IMR-90 (cell line): ENCODE measurements around the gene HBEGF. TPM values are rescaled to one million over a fixed set of nuclear protein-coding genes. Genes with fewer than 3 reads are reported as not detected.

Source experiments
- ATAC-seq: fragments of 200-7000 bp; cut with Tn5 transposase; 2 replicates; pipeline ENCODE4 v1.9.1; 2020; ENCODE audit warnings: low read depth, mild to moderate bottlenecking, moderate library complexity
- BruUV-seq: library from RNA; stranded (reverse); fragments of 400-500 nt; replicated peaks from 2 replicates; lab custom pipeline; 2021; lab: Mats Ljungman, UMichigan
- CTCF ChIA-PET: fragments of 300-600 bp; formaldehyde crosslinking; extraction: SDS; loops from one replicate; lab custom pipeline; 2021; ENCODE audit warnings: antibody characterized with exemption; lab: Yijun Ruan, JAX
- POLR2A ChIA-PET: fragments of 300-600 bp; sonication (Branson Sonifier 250); formaldehyde crosslinking; loops from one replicate; lab custom pipeline; 2022; ENCODE audit warnings: antibody characterized with exemption; ENCODE audit not compliant: unreplicated experiment; lab: Charles Lee
- DNase-seq: peaks from one replicate; pipeline ENCODE4 v3.0.0; 2013
- H2AFZ ChIP-seq: replicated peaks from 2 replicates; pipeline ENCODE3; 2013; ENCODE audit warnings: low read length, mild to moderate bottlenecking; ENCODE audit not compliant: poor library complexity
- H2AK5ac ChIP-seq: 2 replicates; pipeline ENCODE4 v1.6.1; 2013; ENCODE audit warnings: low read depth, low read length, inconsistent platforms
- H2AK9ac ChIP-seq: replicated peaks from 2 replicates; pipeline ENCODE3; 2013; ENCODE audit warnings: mild to moderate bottlenecking, low read depth, low read length, moderate library complexity; ENCODE audit not compliant: poor library complexity
- H2BK120ac ChIP-seq: 2 replicates; pipeline ENCODE4 v1.6.1; 2013; ENCODE audit warnings: low read depth, low read length, inconsistent platforms
- H2BK15ac ChIP-seq: 3 replicates; pipeline ENCODE4 v1.6.1; 2013; ENCODE audit warnings: low read depth, low read length, inconsistent platforms
- H2BK20ac ChIP-seq: 2 replicates; pipeline ENCODE4 v1.6.1; 2013; ENCODE audit warnings: low read depth, mild to moderate bottlenecking, inconsistent platforms, low read length, moderate library complexity
- H2BK5ac ChIP-seq: 2 replicates; pipeline ENCODE4 v1.6.1; 2013; ENCODE audit warnings: mild to moderate bottlenecking, low read depth, low read length, inconsistent platforms; ENCODE audit not compliant: poor library complexity, severe bottlenecking
- H3K14ac ChIP-seq: replicated peaks from 2 replicates; pipeline ENCODE4 v1.6.1; 2013; ENCODE audit warnings: low read depth, low read length, inconsistent platforms
- H3K18ac ChIP-seq: 2 replicates; pipeline ENCODE4 v1.6.1; 2013; ENCODE audit warnings: low read depth, low read length, control low read depth
- H3K23ac ChIP-seq: 2 replicates; pipeline ENCODE4 v1.6.1; 2013; ENCODE audit warnings: low read depth, low read length, inconsistent platforms
- H3K27ac ChIP-seq: 2 replicates; pipeline ENCODE4 v1.5.1; 2013; ENCODE audit warnings: mild to moderate bottlenecking, control low read depth, low read length; ENCODE audit not compliant: insufficient read depth
- H3K27me3 ChIP-seq: 2 replicates; pipeline ENCODE4 v1.6.1; 2013; ENCODE audit warnings: low read length; ENCODE audit not compliant: control insufficient read depth, insufficient read depth
- H3K36me3 ChIP-seq: 2 replicates; pipeline ENCODE4 v1.6.1; 2013; ENCODE audit warnings: low read length, mixed read lengths; ENCODE audit not compliant: control insufficient read depth, insufficient read depth
- H3K4ac ChIP-seq: 2 replicates; pipeline ENCODE4 v1.6.1; 2013; ENCODE audit warnings: low read depth, low read length, inconsistent platforms
- H3K4me1 ChIP-seq: 2 replicates; pipeline ENCODE4 v1.6.1; 2013; ENCODE audit warnings: low read length, mixed read lengths; ENCODE audit not compliant: control insufficient read depth, insufficient read depth
- H3K4me2 ChIP-seq: 2 replicates; pipeline ENCODE4 v1.6.1; 2013; ENCODE audit warnings: low read depth, mild to moderate bottlenecking, control low read depth, low read length, moderate library complexity
- H3K4me3 ChIP-seq: 2 replicates; pipeline ENCODE4 v1.5.1; 2013; ENCODE audit warnings: low read depth, mild to moderate bottlenecking, control low read depth, low read length, moderate library complexity; ENCODE audit not compliant: insufficient read depth
- H3K56ac ChIP-seq: 2 replicates; pipeline ENCODE4 v1.6.1; 2013; ENCODE audit warnings: low read length, inconsistent platforms; ENCODE audit not compliant: insufficient read depth; ENCODE audit errors: extremely low read depth
- H3K79me1 ChIP-seq, 2 experiments: 2 replicates each; pipeline ENCODE4 v1.6.1; 2013; ENCODE audit warnings: low read length in 2 of 2, inconsistent platforms in 1 of 2, low read depth in 1 of 2
- H3K9ac ChIP-seq: 2 replicates; pipeline ENCODE4 v1.6.1; 2013; ENCODE audit warnings: low read depth, low read length, control low read depth
- H3K9me1 ChIP-seq: 2 replicates; pipeline ENCODE4 v1.6.1; 2013; ENCODE audit warnings: low read length, inconsistent platforms; ENCODE audit not compliant: insufficient read depth
- H3K9me3 ChIP-seq: 2 replicates; pipeline ENCODE4 v1.6.1; 2013; ENCODE audit warnings: low read length; ENCODE audit not compliant: control insufficient read depth, insufficient read depth
- H4K20me1 ChIP-seq: 2 replicates; pipeline ENCODE4 v1.6.1; 2013; ENCODE audit warnings: low read length, inconsistent platforms; ENCODE audit not compliant: insufficient read depth
- H4K5ac ChIP-seq: 2 replicates; pipeline ENCODE4 v1.6.1; 2013; ENCODE audit warnings: mild to moderate bottlenecking, low read depth, low read length, control low read depth
- H4K8ac ChIP-seq, 2 experiments: 2 replicates each; pipeline ENCODE4 v1.6.1; 2013; ENCODE audit warnings: low read depth in 2 of 2, low read length in 2 of 2, control low read depth in 1 of 2, inconsistent platforms in 1 of 2
- H4K91ac ChIP-seq: 2 replicates; pipeline ENCODE4 v1.6.1; 2013; ENCODE audit warnings: low read depth, low read length, inconsistent platforms; ENCODE audit not compliant: insufficient read depth
- BHLHE40 ChIP-seq: fragments of 150-350 bp; IDR thresholded peaks from 2 replicates; pipeline ENCODE4 v1.6.1; 2016; ENCODE audit warnings: mild to moderate bottlenecking, low read depth, low read length
- CEBPB ChIP-seq: IDR thresholded peaks from 2 replicates; pipeline ENCODE4 v1.6.1; 2012; ENCODE audit warnings: low read depth, low read length, improper control_type of control experiment
- CHD1 ChIP-seq: IDR thresholded peaks from 2 replicates; pipeline ENCODE4 v1.6.1; 2012; ENCODE audit warnings: low read depth, low read length, improper control_type of control experiment
- ELK1 ChIP-seq: fragments of 150-350 bp; IDR thresholded peaks from 2 replicates; pipeline ENCODE4 v1.6.1; 2016; ENCODE audit warnings: low read depth, mild to moderate bottlenecking, low read length, moderate library complexity, borderline replicate concordance
- FOS ChIP-seq: fragments of 150-350 bp; IDR thresholded peaks from 2 replicates; pipeline ENCODE4 v1.6.1; 2016; ENCODE audit warnings: low read depth, low read length
- MAFK ChIP-seq: IDR thresholded peaks from 2 replicates; pipeline ENCODE4 v1.6.1; 2012; ENCODE audit warnings: low read depth, low read length, improper control_type of control experiment
- MAZ ChIP-seq: IDR thresholded peaks from 2 replicates; pipeline ENCODE4 v1.6.1; 2012; ENCODE audit warnings: low read depth, mild to moderate bottlenecking, low read length, improper control_type of control experiment, moderate library complexity, borderline replicate concordance
- MXI1 ChIP-seq: IDR thresholded peaks from 2 replicates; pipeline ENCODE4 v1.6.1; 2012; ENCODE audit warnings: low read depth, mild to moderate bottlenecking, low read length, moderate library complexity, borderline replicate concordance
- NFE2L2 ChIP-seq: fragments of 150-350 bp; IDR thresholded peaks from 2 replicates; pipeline ENCODE4 v1.6.1; 2016; ENCODE audit warnings: low read depth, mild to moderate bottlenecking, low read length
- POLR2A ChIP-seq: IDR thresholded peaks from 2 replicates; pipeline ENCODE4 v1.6.1; 2012; ENCODE audit warnings: mild to moderate bottlenecking, low read depth, low read length
- RAD21 ChIP-seq: IDR thresholded peaks from 2 replicates; pipeline ENCODE4 v1.6.1; 2012; ENCODE audit warnings: low read length, improper control_type of control experiment
- RCOR1 ChIP-seq: IDR thresholded peaks from 2 replicates; pipeline ENCODE4 v1.6.1; 2012; ENCODE audit warnings: mild to moderate bottlenecking, low read length, improper control_type of control experiment; ENCODE audit not compliant: insufficient replicate concordance
- RFX5 ChIP-seq: IDR thresholded peaks from 2 replicates; pipeline ENCODE4 v1.8.0; 2012; ENCODE audit warnings: low read depth, mild to moderate bottlenecking, low read length, moderate library complexity
- SMC3 ChIP-seq: fragments of 150-350 bp; IDR thresholded peaks from 2 replicates; pipeline ENCODE4 v1.6.1; 2016; ENCODE audit warnings: low read depth, mild to moderate bottlenecking, antibody characterized with exemption, low read length, moderate library complexity
- USF2 ChIP-seq: fragments of 150-350 bp; IDR thresholded peaks from 2 replicates; pipeline ENCODE4 v1.6.1; 2017; ENCODE audit warnings: mild to moderate bottlenecking, antibody characterized with exemption, low read length, low read depth
- WGBS, 2 experiments: methylation state at CpG; one replicate each; pipeline versions ENCODE4 v1.1.5 to v1.1.7; 2013; ENCODE audit warnings: missing lambda C conversion rate in 2 of 2; ENCODE audit not compliant: insufficient read length in 1 of 2; ENCODE audit errors: extremely low coverage in 2 of 2; 5-methylcytosine and 5-hydroxymethylcytosine counted together
- dilution Hi-C: fragments of 300-500 bp; cut with HindIII; formaldehyde crosslinking; loops from one replicate; pipeline ENCODE4 v1.14.3; 2018; ENCODE audit warnings: low sequenced_read_pairs; ENCODE audit not compliant: unreplicated experiment
- in situ Hi-C: fragments of 300-500 bp; cut with MboI; formaldehyde crosslinking; loops from 3 replicates; pipeline ENCODE4 v1.14.3; 2019; ENCODE audit warnings: low sequenced_read_pairs, inconsistent platforms, mixed read lengths
- intact Hi-C: fragments of 100-400 bp; cut with micrococcal nuclease; formaldehyde crosslinking; loops from 2 replicates; pipeline ENCODE4 v1.10.0; 2022
- polyA plus RNA-seq, 3 experiments: library from polyadenylated mRNA; depleted of rRNA; stranded (reverse); fragments of >200 nt; gene quantifications; 2 replicates each; pipeline ENCODE4 v1.2.3, GENCODE V29; 2012; ENCODE audit warnings: low replicate concordance in 1 of 3
- total RNA-seq: library from RNA; depleted of rRNA; stranded (reverse); fragments of >200 nt; gene quantifications from 2 replicates; pipeline ENCODE4 v1.2.3, GENCODE V29; 2012
- TF ChIP-seq, protein P1 (sequence below): conservative IDR thresholded peaks from 2 replicates; pipeline ENCODE4 v1.5.1; 2012; ENCODE audit warnings: mild to moderate bottlenecking, low read depth, low read length, improper control_type of control experiment

HBEGF gene
- total and polyA plus RNA-seq, 2 of the 4 experiments (the other 2 are of a cell fraction), result 18.8 to 36.1 TPM

- Histone ChIP-seq H3K4me3 (no peak overlapping the region), H2BK120ac (no peak overlapping the region), H3K36me3 (peaks cover 16% of the 10 kb centered on the region), H3K4me1 (peaks cover 5% of the 10 kb centered on the region), H2BK15ac (no peak overlapping the region), H3K14ac (no peak overlapping the region), H3K4ac (no peak overlapping the region), H4K91ac (no peak overlapping the region), H3K56ac (no peak overlapping the region), H2BK20ac (no peak overlapping the region), H2AK5ac (no peak overlapping the region), H2AK9ac (no peak overlapping the region), H3K18ac (no peak overlapping the region), H4K20me1 (no peaks in the 10 kb centered on the region; the same call in 1 of the 2 replicates), H3K79me1 (peaks cover 8 to 10% of the 10 kb centered on the region in 2 experiments; a peak in 2 of 4 replicates), H3K23ac (no peak overlapping the region), H4K8ac (no peak overlapping the region), H3K9me3 (no peaks in the 10 kb centered on the region), H2BK5ac (no peak overlapping the region), H3K9me1 (peaks cover 9% of the 10 kb centered on the region), H3K9ac (no peak overlapping the region), H3K27me3 (no peaks in the 10 kb centered on the region), H4K5ac (no peak overlapping the region), H3K27ac (no peak overlapping the region), H3K4me2 (no peak overlapping the region), H2AFZ (no peak overlapping the region)
- TF ChIP-seq CEBPB, result no peak
- no peak for TF ChIP-seq NFE2L2
- no peak for TF ChIP-seq FOS
- TF ChIP-seq RAD21, result no peak
- TF ChIP-seq MAFK, result no peak
- TF ChIP-seq MAZ, result no peak
- no peak for TF ChIP-seq POLR2A
- no peak for TF ChIP-seq ELK1
- TF ChIP-seq BHLHE40, result no peak
- no peak for TF ChIP-seq SMC3
- no peak for TF ChIP-seq RCOR1
- no peak for TF ChIP-seq MXI1
- TF ChIP-seq, protein P1, sequence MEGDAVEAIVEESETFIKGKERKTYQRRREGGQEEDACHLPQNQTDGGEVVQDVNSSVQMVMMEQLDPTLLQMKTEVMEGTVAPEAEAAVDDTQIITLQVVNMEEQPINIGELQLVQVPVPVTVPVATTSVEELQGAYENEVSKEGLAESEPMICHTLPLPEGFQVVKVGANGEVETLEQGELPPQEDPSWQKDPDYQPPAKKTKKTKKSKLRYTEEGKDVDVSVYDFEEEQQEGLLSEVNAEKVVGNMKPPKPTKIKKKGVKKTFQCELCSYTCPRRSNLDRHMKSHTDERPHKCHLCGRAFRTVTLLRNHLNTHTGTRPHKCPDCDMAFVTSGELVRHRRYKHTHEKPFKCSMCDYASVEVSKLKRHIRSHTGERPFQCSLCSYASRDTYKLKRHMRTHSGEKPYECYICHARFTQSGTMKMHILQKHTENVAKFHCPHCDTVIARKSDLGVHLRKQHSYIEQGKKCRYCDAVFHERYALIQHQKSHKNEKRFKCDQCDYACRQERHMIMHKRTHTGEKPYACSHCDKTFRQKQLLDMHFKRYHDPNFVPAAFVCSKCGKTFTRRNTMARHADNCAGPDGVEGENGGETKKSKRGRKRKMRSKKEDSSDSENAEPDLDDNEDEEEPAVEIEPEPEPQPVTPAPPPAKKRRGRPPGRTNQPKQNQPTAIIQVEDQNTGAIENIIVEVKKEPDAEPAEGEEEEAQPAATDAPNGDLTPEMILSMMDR, result no peak
- TF ChIP-seq CHD1, result no peak
- no peak for TF ChIP-seq USF2
- no peak for TF ChIP-seq RFX5
- ChIA-PET CTCF (no interaction called here), POLR2A (no interaction called here)
- ATAC-seq, result no peak
- no CpG with 5 or more reads among the region's 1 CpG for WGBS, 2 experiments
- DNase-seq, result no peak
- BruUV-seq, result no TSS peak
- in situ Hi-C loops, result no loop called here
- dilution Hi-C loops, result no loop called here
- intact Hi-C loops, result no loop called here
Measured at GRCh38 chr5:140331638-140332037, 14.8 kb downstream of the HBEGF start.
